ENCODE data around the gene WNT4.

GRCh38 chr1:22074803-22075202, 68.1 kb downstream of the WNT4 start:
- TF ChIP-seq POLR2AphosphoS5 (IDR thresholded peaks at IDR 0.05; ENCODE audit: low read depth, low read length) (no peak), POLR2A (IDR thresholded peaks at IDR 0.05; ENCODE audit: low read depth, low read length) (no peak), TAF1 (IDR thresholded peaks at IDR 0.05; ENCODE audit: borderline replicate concordance, low read depth, low read length) (no peak)
